Measurements from ENCODE around the gene RAB41.

DNA sequence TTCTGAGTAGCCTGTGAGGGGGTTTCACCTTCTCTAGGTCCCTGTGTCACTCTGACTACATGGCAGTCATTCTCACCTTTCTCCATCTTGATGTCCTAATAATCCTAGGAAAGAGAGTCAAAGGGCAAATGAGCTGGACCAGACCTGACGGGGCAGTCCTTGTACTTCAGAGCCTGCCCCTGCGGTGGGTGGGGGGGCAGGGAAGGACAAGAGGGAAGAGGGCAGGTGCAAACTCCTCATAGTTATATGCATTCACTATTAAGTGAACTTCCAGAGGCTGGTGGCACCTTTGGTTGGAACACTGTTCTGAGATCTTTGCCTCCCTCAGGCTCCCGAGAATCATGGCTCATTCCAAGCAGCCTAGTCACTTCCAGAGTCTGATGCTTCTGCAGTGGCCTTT lies 47.6 kb upstream of the RAB41 start, which contains the start of gene AWAT1:
- TF ChIP-seq POLR2A (IDR thresholded peaks at IDR 0.05): no peak
- TF ChIP-seq, protein P1, sequence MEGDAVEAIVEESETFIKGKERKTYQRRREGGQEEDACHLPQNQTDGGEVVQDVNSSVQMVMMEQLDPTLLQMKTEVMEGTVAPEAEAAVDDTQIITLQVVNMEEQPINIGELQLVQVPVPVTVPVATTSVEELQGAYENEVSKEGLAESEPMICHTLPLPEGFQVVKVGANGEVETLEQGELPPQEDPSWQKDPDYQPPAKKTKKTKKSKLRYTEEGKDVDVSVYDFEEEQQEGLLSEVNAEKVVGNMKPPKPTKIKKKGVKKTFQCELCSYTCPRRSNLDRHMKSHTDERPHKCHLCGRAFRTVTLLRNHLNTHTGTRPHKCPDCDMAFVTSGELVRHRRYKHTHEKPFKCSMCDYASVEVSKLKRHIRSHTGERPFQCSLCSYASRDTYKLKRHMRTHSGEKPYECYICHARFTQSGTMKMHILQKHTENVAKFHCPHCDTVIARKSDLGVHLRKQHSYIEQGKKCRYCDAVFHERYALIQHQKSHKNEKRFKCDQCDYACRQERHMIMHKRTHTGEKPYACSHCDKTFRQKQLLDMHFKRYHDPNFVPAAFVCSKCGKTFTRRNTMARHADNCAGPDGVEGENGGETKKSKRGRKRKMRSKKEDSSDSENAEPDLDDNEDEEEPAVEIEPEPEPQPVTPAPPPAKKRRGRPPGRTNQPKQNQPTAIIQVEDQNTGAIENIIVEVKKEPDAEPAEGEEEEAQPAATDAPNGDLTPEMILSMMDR (IDR thresholded peaks at IDR 0.05): no peak
